Stomach (tissue), 9 donors: Measurements from ENCODE around the gene ZNF385C. TPM values are rescaled to one million over a fixed set of nuclear protein-coding genes. Genes with fewer than 3 reads are reported as not detected.
A peak's percentile ranks its signal among the peaks of the same experiment; 100 is the strongest.

Experiments used
- DNase-seq, 2 donors: peaks; one replicate each; pipeline versions ENCODE4 v3.0.0 to v3.0.0-alpha.2; 2013 to 2019
- H3K27ac ChIP-seq, 5 donors: fragments of 200-600 bp in 4 of 5; sonication (generic) in 4 of 5; one replicate each; pipeline ENCODE4 v1.5.1; 2013 to 2019; ENCODE audit warnings: mild to moderate bottlenecking in 1 of 5, moderate library complexity in 1 of 5
- H3K27me3 ChIP-seq, 3 donors: fragments of 200-600 bp; sonication (generic); one replicate each; pipeline ENCODE4 v1.5.1; 2017 to 2019; ENCODE audit warnings: mixed run types in 1 of 3
- H3K36me3 ChIP-seq, 4 donors: fragments of 200-600 bp; sonication (generic); 1 replicate in 3 of 4; 2 replicates in 1 of 4; pipeline ENCODE4 v1.5.1; 2016 to 2019
- H3K4me1 ChIP-seq, 4 donors: fragments of 200-600 bp; sonication (generic); one replicate each; pipeline ENCODE4 v1.5.1; 2016 to 2019
- H3K4me3 ChIP-seq, 4 donors: fragments of 200-600 bp; sonication (generic) in 3 of 4; one replicate each; pipeline ENCODE4 v1.5.1; 2016 to 2019; ENCODE audit warnings: mild to moderate bottlenecking in 1 of 4
- H3K9me3 ChIP-seq, 4 donors: fragments of 200-600 bp; sonication (generic); one replicate each; pipeline ENCODE4 v1.5.1; 2016 to 2019
- EP300 ChIP-seq: sonication (generic); formaldehyde crosslinking; IDR thresholded peaks from one replicate; pipeline ENCODE4 v1.6.1; 2017; ENCODE audit warnings: antibody characterized with exemption
- POLR2A ChIP-seq, 4 donors: fragments of 450-650 bp; IDR thresholded peaks; one replicate each; pipeline ENCODE4 v1.6.1; 2016; ENCODE audit warnings: antibody characterized with exemption in 4 of 4, control low read depth in 2 of 4, mild to moderate bottlenecking in 1 of 4, moderate library complexity in 1 of 4
- POLR2AphosphoS5 ChIP-seq, 3 donors: sonication (generic); formaldehyde crosslinking; IDR thresholded peaks; one replicate each; pipeline ENCODE4 v1.6.1; 2016; ENCODE audit warnings: antibody characterized with exemption in 3 of 3
- WGBS, 5 donors: extraction: QIAGEN DNeasy Blood & Tissue Kit in 3 of 5; methylation state at CpG; one replicate each; pipeline versions ENCODE4 v1.1.5 to v1.1.7; 2013 to 2018; 5-methylcytosine and 5-hydroxymethylcytosine counted together
- intact Hi-C: fragments of 100-400 bp; cut with DNase I; formaldehyde crosslinking; loops from one replicate; pipeline ENCODE4 v1.15.1; 2023; ENCODE audit warnings: low total_unique reads
- polyA plus RNA-seq, 3 donors: library from polyadenylated mRNA; stranded (reverse); fragments of 200-250 nt; gene quantifications; one replicate each; pipeline ENCODE4 v1.2.3, GENCODE V29; 2013
- total RNA-seq, 5 donors: library from RNA; depleted of rRNA; stranded (reverse); fragments of >200 nt; gene quantifications; one replicate each; pipeline versions ENCODE4 v1.1.0 to v1.2.3, GENCODE V29; 2014 to 2016
- TF ChIP-seq, protein P1 (sequence below), 7 experiments: fragments of 450-650 bp in 4 of 7; fragments of 200-600 bp in 3 of 7; sonication (generic) in 3 of 7; IDR thresholded peaks; one replicate each; pipeline ENCODE4 v1.5.1; 2016 to 2019; ENCODE audit warnings: antibody characterized with exemption in 7 of 7, control low read depth in 2 of 7, mild to moderate bottlenecking in 1 of 7
- donor health status: healthy with polysubstance abuse.
- donor health status: Bipolar disorder and iron deficiency.
- donor health status: healthy.

The ZNF385C gene
- total and polyA plus RNA-seq, 8 donors = 0.31 to 1.4 (median 0.70) TPM; not detected in 4

DNA sequence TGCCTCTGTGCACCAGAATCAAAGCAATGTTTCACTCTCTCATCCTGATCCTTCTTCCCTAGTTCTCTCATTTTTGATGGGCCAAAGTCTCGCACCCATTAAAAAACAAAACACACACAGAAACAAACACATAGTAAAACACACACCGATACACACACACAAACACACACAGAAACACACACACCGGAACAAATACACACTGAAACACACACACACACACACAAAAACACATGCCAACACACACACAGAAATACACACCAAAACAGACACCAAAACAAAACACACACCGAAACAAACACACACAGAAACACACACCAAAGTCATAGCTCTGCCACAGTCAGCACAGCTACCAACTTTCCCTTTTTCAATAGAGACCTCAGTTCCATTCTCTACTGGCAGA, 33.0 kb upstream of the ZNF385C start:
- no peak for DNase-seq
- Histone ChIP-seq H3K4me1 (peaks cover 61 to 78% (median 68%) of the 10 kb centered on the region in 4 donors), H3K27me3 (no peaks in the 10 kb centered on the region), H3K4me3 (no peak overlapping the region), H3K27ac (peak overlapping the region in 4 of 5 donors; percentile 81 to 94 (median 84)), H3K9me3 (no peaks in the 10 kb centered on the region), H3K36me3 (peaks cover 32 to 45% (median 43%) of the 10 kb centered on the region in 4 donors)
- intact Hi-C loops = no loop called here
- TF ChIP-seq POLR2A (IDR thresholded peaks at IDR 0.05) (no peak), POLR2AphosphoS5 (IDR thresholded peaks at IDR 0.05) (no peak), EP300 (no peak)
- TF ChIP-seq, protein P1, sequence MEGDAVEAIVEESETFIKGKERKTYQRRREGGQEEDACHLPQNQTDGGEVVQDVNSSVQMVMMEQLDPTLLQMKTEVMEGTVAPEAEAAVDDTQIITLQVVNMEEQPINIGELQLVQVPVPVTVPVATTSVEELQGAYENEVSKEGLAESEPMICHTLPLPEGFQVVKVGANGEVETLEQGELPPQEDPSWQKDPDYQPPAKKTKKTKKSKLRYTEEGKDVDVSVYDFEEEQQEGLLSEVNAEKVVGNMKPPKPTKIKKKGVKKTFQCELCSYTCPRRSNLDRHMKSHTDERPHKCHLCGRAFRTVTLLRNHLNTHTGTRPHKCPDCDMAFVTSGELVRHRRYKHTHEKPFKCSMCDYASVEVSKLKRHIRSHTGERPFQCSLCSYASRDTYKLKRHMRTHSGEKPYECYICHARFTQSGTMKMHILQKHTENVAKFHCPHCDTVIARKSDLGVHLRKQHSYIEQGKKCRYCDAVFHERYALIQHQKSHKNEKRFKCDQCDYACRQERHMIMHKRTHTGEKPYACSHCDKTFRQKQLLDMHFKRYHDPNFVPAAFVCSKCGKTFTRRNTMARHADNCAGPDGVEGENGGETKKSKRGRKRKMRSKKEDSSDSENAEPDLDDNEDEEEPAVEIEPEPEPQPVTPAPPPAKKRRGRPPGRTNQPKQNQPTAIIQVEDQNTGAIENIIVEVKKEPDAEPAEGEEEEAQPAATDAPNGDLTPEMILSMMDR (IDR thresholded peaks at IDR 0.05) = no peak
- WGBS, 5 donors = 83 to 93% (median 87%) methylated on average over 4 of the region's 4 CpGs

- H3K27ac ChIP-seq = peak overlapping the region; percentile 13 to 94 (median 84)
- DNase-seq = peak in 1 of 2 donors; percentile 3
- H3K27me3 ChIP-seq = no peaks in the 10 kb centered on the region
- no peaks in the 10 kb centered on the region for H3K9me3 ChIP-seq
- 90 to 93% (median 92%) methylated on average over 16 of the region's 16 CpGs for WGBS, 5 donors
- intact Hi-C loops = no loop called here
- H3K4me3 ChIP-seq = no peak overlapping the region
- H3K4me1 ChIP-seq = peaks cover 52 to 70% (median 60%) of the 10 kb centered on the region in 4 donors
- TF ChIP-seq EP300 (no peak), POLR2AphosphoS5 (IDR thresholded peaks at IDR 0.05) (no peak), POLR2A (IDR thresholded peaks at IDR 0.05) (no peak)
- TF ChIP-seq, protein P1 (IDR thresholded peaks at IDR 0.05) = no peak
- peaks cover 40 to 53% (median 51%) of the 10 kb centered on the region in 4 donors for H3K36me3 ChIP-seq
Observed at GRCh38 chr17:42130310-42130936, 32.1 kb upstream of the ZNF385C start.

GRCh38 chr17:42129109-42129837, 31.0 kb upstream of the ZNF385C start:
- Histone ChIP-seq H3K27ac (peak overlapping the region; percentile 21 to 94 (median 84)), H3K36me3 (peaks cover 48 to 64% (median 61%) of the 10 kb centered on the region in 4 donors), H3K4me3 (no peak overlapping the region), H3K4me1 (peaks cover 41 to 58% (median 49%) of the 10 kb centered on the region in 4 donors), H3K9me3 (no peaks in the 10 kb centered on the region), H3K27me3 (no peaks in the 10 kb centered on the region)
- 85 to 93% (median 90%) methylated on average over 5 to 8 of the region's 8 CpGs for WGBS, 5 donors
- TF ChIP-seq POLR2A (IDR thresholded peaks at IDR 0.05) (no peak), POLR2AphosphoS5 (IDR thresholded peaks at IDR 0.05) (no peak), EP300 (no peak)
- TF ChIP-seq, protein P1 (IDR thresholded peaks at IDR 0.05) = no peak
- intact Hi-C loops = no loop called here
- no peak for DNase-seq

- Histone ChIP-seq H3K36me3 (peaks cover 48 to 70% (median 62%) of the 10 kb centered on the region in 4 donors), H3K4me3 (no peak overlapping the region), H3K27ac (no peak overlapping the region), H3K27me3 (no peaks in the 10 kb centered on the region), H3K9me3 (no peaks in the 10 kb centered on the region), H3K4me1 (peaks cover 27 to 49% (median 37%) of the 10 kb centered on the region in 4 donors)
- intact Hi-C loops = no loop called here
- 89 to 96% (median 93%) methylated on average over 6 of the region's 6 CpGs for WGBS, 5 donors
- DNase-seq = no peak
- TF ChIP-seq POLR2A (IDR thresholded peaks at IDR 0.05) (no peak), EP300 (no peak), POLR2AphosphoS5 (IDR thresholded peaks at IDR 0.05) (no peak)
- TF ChIP-seq, protein P1 (IDR thresholded peaks at IDR 0.05) = no peak
Observed at GRCh38 chr17:42127414-42127813, 29.1 kb upstream of the ZNF385C start.
